Heart right ventricle (tissue), 16 donors: Measurements from ENCODE around the gene SHB. TPM values are rescaled to one million over a fixed set of nuclear protein-coding genes. Genes with fewer than 3 reads are reported as not detected.

ENCODE experiments used
- ATAC-seq, 8 donors: fragments of 200-7000 bp; cut with Tn5 transposase; one replicate each; pipeline ENCODE4 v1.9.1; 2020; ENCODE audit warnings: mild to moderate bottlenecking in 8 of 8, moderate library complexity in 8 of 8, moderate number of reproducible peaks in 1 of 8
- DNase-seq, 2 donors: peaks; one replicate each; pipeline ENCODE4 v3.0.0-alpha.2; 2020
- H3K27ac ChIP-seq, 10 donors: fragments of 200-600 bp; sonication (generic) in 2 of 10; one replicate each; pipeline versions ENCODE4 v1.5.0 to v1.8.0; 2020 to 2022; ENCODE audit warnings: mild to moderate bottlenecking in 3 of 10
- H3K27me3 ChIP-seq, 7 donors: fragments of 200-600 bp; one replicate each; pipeline ENCODE4 v1.8.0; 2021 to 2022; ENCODE audit warnings: mild to moderate bottlenecking in 2 of 7
- H3K36me3 ChIP-seq, 9 donors: fragments of 200-600 bp; sonication (generic) in 1 of 9; one replicate each; pipeline versions ENCODE4 v1.5.0 to v1.8.0; 2020 to 2022; ENCODE audit warnings: mild to moderate bottlenecking in 2 of 9
- H3K4me1 ChIP-seq, 9 donors: fragments of 200-600 bp; sonication (generic) in 1 of 9; one replicate each; pipeline versions ENCODE4 v1.5.0 to v1.8.0; 2020 to 2022; ENCODE audit warnings: mild to moderate bottlenecking in 4 of 9
- H3K4me3 ChIP-seq, 10 donors: fragments of 200-600 bp; sonication (generic) in 2 of 10; one replicate each; pipeline versions ENCODE4 v1.5.0 to v1.8.0; 2020 to 2022; ENCODE audit warnings: mild to moderate bottlenecking in 7 of 10, moderate library complexity in 2 of 10
- H3K9me3 ChIP-seq, 11 donors: fragments of 200-600 bp in 10 of 11; sonication (generic) in 2 of 11; one replicate each; pipeline versions ENCODE4 v1.5.0 to v1.8.0; 2013 to 2022; ENCODE audit warnings: mild to moderate bottlenecking in 2 of 11, control low read depth in 1 of 11, moderate library complexity in 1 of 11
- WGBS, 2 donors: extraction: QIAGEN DNeasy Blood & Tissue Kit; methylation state at CpG; one replicate each; pipeline ENCODE4 v1.1.7; 2013; ENCODE audit warnings: inconsistent platforms in 1 of 2; 5-methylcytosine and 5-hydroxymethylcytosine counted together
- intact Hi-C, 10 donors: fragments of 100-400 bp; cut with DNase I; formaldehyde crosslinking; loops; one replicate each; pipeline versions ENCODE4 v1.11.1 to v1.14.2; 2022
- polyA plus RNA-seq, 2 donors: library from polyadenylated mRNA; stranded (reverse); fragments of 200-250 nt; gene quantifications; one replicate each; pipeline ENCODE4 v1.2.3, GENCODE V29; 2013
- total RNA-seq, 10 donors: library from RNA; stranded (reverse); fragmentation: NEBNext Ultra II Directional in 3 of 10; extraction: Animal tissue kit (Norgen Biotek cat#: 25700) in 3 of 10; gene quantifications; one replicate each; pipeline versions ENCODE4 v1.2.1 to v1.2.4, GENCODE V29; 2021 to 2023
- TF ChIP-seq, protein P1 (sequence below), 9 donors: fragments of 200-600 bp; sonication (generic) in 2 of 9; IDR thresholded peaks; one replicate each; pipeline versions ENCODE4 v1.5.0 to v1.8.0; 2021 to 2022; ENCODE audit warnings: antibody characterized with exemption in 9 of 9, mild to moderate bottlenecking in 5 of 9, moderate library complexity in 1 of 9
- donor health status: Arrhythmogenic right ventricular cardiomyopathy.
- donor health status: ischemic (EF 13 %, LVEDD 7.1; RV severe dilation, severe dysfunction).
- donor health status: healthy with polysubstance abuse.
- donor health status: DM: no; HTN: yes; CAD: no.
- donor health status: DM: no; HTN: no; CAD: no.
- donor health status: ischemic (EF 25% LVEDD 6.9; RV normal size, moderate dysfunction).
- donor health status: ischemic (EF 25% LVEDD 5.7; RV mildly dilated, moderate dysfunction).
- donor health status: healthy.
- donor health status: DM: yes; HTN: yes; CAD: no.
- donor health status: Ischemic cardiomyopathy.
- donor health status: ischemic (EF 35%, LVEDD 5.7; RV mildly dilated, moderate dysfunction).
- donor health status: nonischemic (EF 11% LVEDD 7.7; RV severe dilation, severe dysfunction).
- donor health status: DM: yes; HTN: yes; CAD: no.
- donor health status: PGD.
- donor health status: ischemic (EF 29% LVEDD 5.4; RV normal size, mild dysfunction).
- donor health status: nonischemic (EF 23%, LVEDD 6.1; RV moderate dilation, normal function).

The SHB gene
- total and polyA plus RNA-seq, 12 donors = 5.7 to 26.6 (median 18.0) TPM

DNA sequence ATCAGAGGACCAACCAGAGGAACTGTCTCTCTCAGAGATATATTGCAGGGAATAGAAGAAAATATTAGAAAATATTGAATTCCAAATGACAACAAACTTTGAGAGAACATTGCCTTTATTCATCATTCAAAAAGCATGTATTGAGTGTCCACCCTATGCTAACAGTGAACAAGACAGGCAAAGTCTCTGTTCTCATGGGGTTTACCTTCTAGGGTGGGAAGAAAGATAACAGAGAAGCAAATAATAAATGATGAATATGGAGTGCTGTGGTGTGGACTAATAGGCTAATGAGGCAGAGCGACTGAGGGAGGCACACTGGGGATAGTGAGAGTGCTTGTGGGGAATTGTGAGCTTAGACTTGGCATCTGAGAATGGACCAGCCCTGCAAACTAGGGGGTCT, 43.4 kb upstream of the SHB start:
- Histone ChIP-seq H3K4me3 (no peak overlapping the region), H3K27me3 (peaks cover 0 to 8% (median 0%) of the 10 kb centered on the region in 7 donors), H3K27ac (no peak overlapping the region), H3K4me1 (peaks cover 0 to 6% (median 0%) of the 10 kb centered on the region in 9 donors), H3K36me3 (no peaks in the 10 kb centered on the region), H3K9me3 (no peaks in the 10 kb centered on the region)
- ATAC-seq = no peak
- 84 to 100% methylated on average over 1 of the region's 1 CpG for WGBS, 2 donors
- intact Hi-C loops = no loop called here
- DNase-seq = no peak
- TF ChIP-seq, protein P1, sequence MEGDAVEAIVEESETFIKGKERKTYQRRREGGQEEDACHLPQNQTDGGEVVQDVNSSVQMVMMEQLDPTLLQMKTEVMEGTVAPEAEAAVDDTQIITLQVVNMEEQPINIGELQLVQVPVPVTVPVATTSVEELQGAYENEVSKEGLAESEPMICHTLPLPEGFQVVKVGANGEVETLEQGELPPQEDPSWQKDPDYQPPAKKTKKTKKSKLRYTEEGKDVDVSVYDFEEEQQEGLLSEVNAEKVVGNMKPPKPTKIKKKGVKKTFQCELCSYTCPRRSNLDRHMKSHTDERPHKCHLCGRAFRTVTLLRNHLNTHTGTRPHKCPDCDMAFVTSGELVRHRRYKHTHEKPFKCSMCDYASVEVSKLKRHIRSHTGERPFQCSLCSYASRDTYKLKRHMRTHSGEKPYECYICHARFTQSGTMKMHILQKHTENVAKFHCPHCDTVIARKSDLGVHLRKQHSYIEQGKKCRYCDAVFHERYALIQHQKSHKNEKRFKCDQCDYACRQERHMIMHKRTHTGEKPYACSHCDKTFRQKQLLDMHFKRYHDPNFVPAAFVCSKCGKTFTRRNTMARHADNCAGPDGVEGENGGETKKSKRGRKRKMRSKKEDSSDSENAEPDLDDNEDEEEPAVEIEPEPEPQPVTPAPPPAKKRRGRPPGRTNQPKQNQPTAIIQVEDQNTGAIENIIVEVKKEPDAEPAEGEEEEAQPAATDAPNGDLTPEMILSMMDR (IDR thresholded peaks at IDR 0.05) = no peak

DNA sequence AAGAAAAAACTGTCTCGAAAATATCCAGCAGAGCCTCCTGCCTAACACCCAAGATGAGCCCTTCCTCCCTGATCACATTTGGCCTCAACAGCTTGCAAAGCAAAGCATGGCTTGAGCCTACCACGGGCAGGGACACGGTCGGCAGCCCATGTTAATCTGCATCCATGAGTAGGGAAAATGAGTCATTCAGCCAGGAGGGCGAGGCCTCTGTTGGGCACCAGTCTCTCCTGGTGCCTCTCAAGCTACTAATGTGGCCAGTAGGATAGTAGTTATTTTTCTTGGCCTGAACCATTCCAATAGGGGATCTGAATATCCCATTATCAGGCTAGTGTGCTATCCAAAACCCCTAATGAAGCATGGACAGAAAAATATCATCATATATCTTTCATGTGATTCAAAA, 43.0 kb upstream of the SHB start:
- H3K4me3 ChIP-seq = no peak overlapping the region
- intact Hi-C loops = no loop called here
- H3K27me3 ChIP-seq = peaks cover 0 to 8% (median 0%) of the 10 kb centered on the region in 7 donors
- H3K36me3 ChIP-seq = no peaks in the 10 kb centered on the region
- no peak overlapping the region for H3K27ac ChIP-seq
- TF ChIP-seq, protein P1 (IDR thresholded peaks at IDR 0.05) = no peak
- H3K9me3 ChIP-seq = no peaks in the 10 kb centered on the region
- ATAC-seq (no peak), DNase-seq (no peak)
- WGBS, 2 donors = 86 to 94% methylated on average over 5 of the region's 5 CpGs
- H3K4me1 ChIP-seq = peaks cover 0 to 6% (median 0%) of the 10 kb centered on the region in 9 donors

DNA sequence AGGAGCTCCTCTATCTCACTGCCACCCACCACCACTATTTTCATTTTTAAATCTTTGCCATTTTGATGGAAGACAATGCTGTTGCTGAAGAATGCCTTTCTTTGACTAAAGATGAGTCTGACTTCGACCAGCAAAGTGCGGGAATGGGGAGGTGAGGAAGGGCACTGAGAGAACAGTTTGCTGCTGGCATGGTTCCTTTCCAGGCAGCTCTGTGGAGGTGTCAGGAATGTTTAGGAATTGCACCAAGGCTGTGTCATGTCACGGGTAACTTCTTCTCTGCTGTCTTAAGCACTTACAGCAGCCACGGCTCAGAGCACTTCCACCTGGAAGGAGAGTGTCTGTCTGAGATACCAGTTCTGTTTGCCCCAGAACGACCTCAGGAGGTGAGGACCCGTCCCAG, 41.4 kb upstream of the SHB start:
- DNase-seq (no peak), ATAC-seq (no peak)
- no peaks in the 10 kb centered on the region for H3K36me3 ChIP-seq
- H3K4me1 ChIP-seq = peaks cover 0 to 6% (median 0%) of the 10 kb centered on the region in 9 donors
- TF ChIP-seq, protein P1 (IDR thresholded peaks at IDR 0.05) = no peak
- no peaks in the 10 kb centered on the region for H3K9me3 ChIP-seq
- intact Hi-C loops = no loop called here
- WGBS, 2 donors = 54 to 61% methylated on average over 6 of the region's 6 CpGs
- H3K4me3 ChIP-seq = no peak overlapping the region
- no peak overlapping the region for H3K27ac ChIP-seq
- H3K27me3 ChIP-seq = peaks cover 0 to 8% (median 0%) of the 10 kb centered on the region in 7 donors

DNA sequence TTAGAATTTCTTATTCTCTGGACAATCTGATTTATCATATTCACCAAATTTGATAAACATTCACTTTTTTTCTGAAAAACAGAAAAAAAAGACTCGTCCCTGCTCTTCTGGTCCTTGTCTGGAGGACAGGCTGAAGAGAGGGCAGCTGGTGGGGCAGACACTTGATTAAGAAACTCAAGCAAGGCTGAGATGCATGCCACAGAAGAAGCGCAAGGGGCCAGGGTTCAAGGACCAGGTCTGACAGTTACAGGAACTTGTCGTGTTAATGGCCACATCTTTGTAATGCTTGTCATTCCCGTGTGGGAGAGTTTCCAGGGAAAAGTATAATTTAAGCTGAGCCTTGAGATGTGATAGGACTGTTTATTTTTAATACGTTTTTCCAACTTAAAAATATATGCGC, 40.6 kb upstream of the SHB start:
- TF ChIP-seq, protein P1 (IDR thresholded peaks at IDR 0.05) = no peak
- intact Hi-C loops = loop anchor here in 1 of 10 donors (10.0 kb wide), 1 partner anchor 175 kb away; no protein-coding TSS in a partner anchor
- Histone ChIP-seq H3K27me3 (peaks cover 0 to 8% (median 0%) of the 10 kb centered on the region in 7 donors), H3K36me3 (no peaks in the 10 kb centered on the region), H3K4me3 (no peak overlapping the region), H3K27ac (no peak overlapping the region), H3K9me3 (no peaks in the 10 kb centered on the region), H3K4me1 (peaks cover 0 to 6% (median 0%) of the 10 kb centered on the region in 9 donors)
- ATAC-seq (no peak), DNase-seq (no peak)
- 64 to 65% methylated on average over 6 of the region's 6 CpGs for WGBS, 2 donors
